GM12878 (cell line): ENCODE measurements around the gene SEC62. TPM values are rescaled to one million over a fixed set of nuclear protein-coding genes. Genes with fewer than 3 reads are reported as not detected.

ENCODE experiments used
- ATAC-seq: fragments of 200-7000 bp; cut with Tn5 transposase; 3 replicates; pipeline ENCODE4 v1.9.1; 2020; ENCODE audit warnings: mild to moderate bottlenecking, moderate library complexity
- BruUV-seq: library from RNA; stranded (reverse); fragments of 400-500 nt; replicated peaks from 2 replicates; lab custom pipeline; 2021; lab: Mats Ljungman, UMichigan
- CTCF ChIA-PET: fragments of 300-600 bp; sonication (Branson Sonifier 250); formaldehyde crosslinking; extraction: SDS; loops from one replicate; lab custom pipeline; 2021; ENCODE audit warnings: inconsistent platforms; lab: Yijun Ruan, JAX
- POLR2A ChIA-PET: fragments of 350-600 bp; formaldehyde crosslinking; extraction: SDS; loops from one replicate; lab custom pipeline; 2021; ENCODE audit warnings: inconsistent platforms; lab: Charles Lee
- RAD21 ChIA-PET: fragments of 300-600 bp; sonication (Branson Sonifier 250); formaldehyde crosslinking; loops from one replicate; lab custom pipeline; 2023; ENCODE audit warnings: antibody characterized with exemption; ENCODE audit not compliant: unreplicated experiment; lab: Charles Lee
- SMC1A ChIA-PET: fragments of 300-600 bp; sonication (Branson Sonifier 250); formaldehyde crosslinking; loops from one replicate; lab custom pipeline; 2023; ENCODE audit not compliant: unreplicated experiment, uncharacterized antibody; lab: Charles Lee
- DNase-seq: peaks from one replicate; pipeline ENCODE4 v3.0.0-alpha.2; 2011; ENCODE audit warnings: low read depth, low spot score
- FAIRE-seq: peaks from 3 replicates; lab custom pipeline; 2011; peaks lifted over from hg19 to GRCh38; lab: Jason Lieb, UNC
- H2AFZ ChIP-seq: 2 replicates; pipeline ENCODE4 v1.6.0; 2011; ENCODE audit warnings: low read depth, low read length, control low read depth; ENCODE audit not compliant: control insufficient read depth
- H3K27ac ChIP-seq: 2 replicates; pipeline ENCODE4 v1.5.1; 2011; ENCODE audit warnings: control low read depth; ENCODE audit not compliant: control insufficient read depth, insufficient read depth
- H3K27me3 ChIP-seq, 2 experiments: replicated peaks in 1 of 2; 2 replicates each; pipeline versions ENCODE4 v1.6.0 to v1.6.1; 2011; ENCODE audit warnings: low read length in 1 of 2; ENCODE audit not compliant: control insufficient read depth in 2 of 2, insufficient read depth in 2 of 2
- H3K36me3 ChIP-seq, 2 experiments: 2 replicates each; pipeline ENCODE4 v1.5.1; 2011; ENCODE audit warnings: low read length in 1 of 2; ENCODE audit not compliant: control insufficient read depth in 2 of 2, insufficient read depth in 2 of 2
- H3K4me1 ChIP-seq: 2 replicates; pipeline ENCODE4 v1.6.1; 2011; ENCODE audit warnings: mild to moderate bottlenecking, low read length, moderate library complexity, mixed read lengths; ENCODE audit not compliant: control insufficient read depth, insufficient read depth
- H3K4me2 ChIP-seq: 2 replicates; pipeline ENCODE4 v1.6.0; 2011; ENCODE audit warnings: control low read depth; ENCODE audit not compliant: control insufficient read depth, insufficient read depth
- H3K4me3 ChIP-seq: fragments of 200-600 bp; sonication (generic); 2 replicates; pipeline ENCODE4 v1.5.1; 2016
- H3K79me2 ChIP-seq: 2 replicates; pipeline ENCODE4 v1.6.0; 2011; ENCODE audit warnings: low read length; ENCODE audit not compliant: control insufficient read depth, insufficient read depth
- H3K9ac ChIP-seq: 2 replicates; pipeline ENCODE4 v1.8.0; 2011; ENCODE audit warnings: low read length, control low read depth, mixed read lengths; ENCODE audit not compliant: control insufficient read depth, insufficient read depth
- H3K9me3 ChIP-seq: replicated peaks from 3 replicates; pipeline ENCODE4 v1.5.1; 2011; ENCODE audit warnings: mild to moderate bottlenecking, low read length; ENCODE audit not compliant: control insufficient read depth, insufficient read depth
- H4K20me1 ChIP-seq: 2 replicates; pipeline ENCODE4 v1.6.0; 2011; ENCODE audit not compliant: control insufficient read depth, insufficient read depth
- ATF2 ChIP-seq: IDR thresholded peaks from 2 replicates; pipeline ENCODE4 v1.6.1; 2012; ENCODE audit warnings: low read length, inconsistent platforms
- CEBPZ ChIP-seq: fragments of 150-350 bp; IDR thresholded peaks from 2 replicates; pipeline ENCODE4 v1.6.1; 2016; ENCODE audit warnings: low read depth, low read length
- IRF3 ChIP-seq: fragments of 450-650 bp; IDR thresholded peaks from 2 replicates; pipeline ENCODE4 v1.6.1; 2014; ENCODE audit warnings: mild to moderate bottlenecking
- NFIC ChIP-seq: IDR thresholded peaks from 2 replicates; pipeline ENCODE4 v1.6.1; 2012; ENCODE audit warnings: low read depth, mild to moderate bottlenecking, inconsistent platforms, low read length, moderate library complexity
- POU2F2 ChIP-seq: IDR thresholded peaks from 3 replicates; pipeline ENCODE4 v1.6.1; 2011; ENCODE audit warnings: low read depth, mild to moderate bottlenecking, low read length, borderline replicate concordance
- WGBS: methylation state at CpG from one replicate; pipeline ENCODE4 v1.1.6; 2016; ENCODE audit warnings: low lambda C conversion rate; ENCODE audit not compliant: insufficient replicate concordance, insufficient coverage; ENCODE audit errors: missing lambda C conversion rate; 5-methylcytosine and 5-hydroxymethylcytosine counted together
- in situ Hi-C: fragments of 300-500 bp; cut with MboI; formaldehyde crosslinking; loops from 9 replicates; pipeline ENCODE4 v1.14.3; 2018; ENCODE audit warnings: mixed read lengths
- intact Hi-C: fragments of 100-400 bp; cut with micrococcal nuclease; formaldehyde crosslinking; loops from one replicate; pipeline ENCODE4 v1.14.2; 2022; ENCODE audit not compliant: unreplicated experiment
- polyA plus RNA-seq, 11 experiments: library from polyadenylated mRNA; depleted of rRNA in 4 of 11; unstranded in 6 of 11; stranded (reverse) in 5 of 11; fragments of >200 nt; fragmentation: Nextera tagmentation in 4 of 11; fragmentation: Illumina TruSeq in 1 of 11; extraction: Ambion mirVana in 4 of 11; extraction: Trizol in 1 of 11; gene quantifications; 1 replicate in 1 of 11; 2 replicates in 10 of 11; pipeline versions ENCODE4 v1.2.1 to v1.2.3, GENCODE V29; 2011 to 2016; ENCODE audit warnings: inconsistent platforms in 2 of 11, missing spikeins in 2 of 11, low read depth in 1 of 11
- total RNA-seq, 4 experiments: library from RNA; depleted of rRNA in 3 of 4; stranded (reverse); fragments of >200 nt in 3 of 4; fragmentation: Illumina TruSeq in 1 of 4; extraction: Trizol in 1 of 4; gene quantifications; 2 replicates each; pipeline versions ENCODE4 v1.2.1 to v1.2.3, GENCODE V29; 2013 to 2021

SEC62 gene
- total and polyA plus RNA-seq, 10 of the 15 experiments (the other 5 are each of a cell fraction or from before 2014, with no cell fraction given), result 25.6 to 270 (median 94.8) TPM

- FAIRE-seq, result no peak
- Histone ChIP-seq H3K9ac (no peak overlapping the region), H2AFZ (no peak overlapping the region), H3K4me1 (peaks cover 47% of the 10 kb centered on the region), H3K79me2 (no peaks in the 10 kb centered on the region), H3K27ac (no peak overlapping the region), H3K9me3 (peaks cover 2% of the 10 kb centered on the region), H3K27me3 (no peaks in the 10 kb centered on the region), H3K4me2 (no peak overlapping the region), H3K36me3 (no peaks in the 10 kb centered on the region), H4K20me1 (no peaks in the 10 kb centered on the region), H3K4me3 (no peak overlapping the region)
- in situ Hi-C loops (no loop called here), intact Hi-C loops (no loop called here)
- DNase-seq, result no peak
- WGBS, result 100% methylated on average over 1 of the region's 1 CpG
- ChIA-PET SMC1A (no interaction called here), CTCF (no interaction called here), RAD21 (no interaction called here), POLR2A (no interaction called here)
- no peak for ATAC-seq
- no peak for TF ChIP-seq POU2F2
- no peak for TF ChIP-seq CEBPZ
- no peak for TF ChIP-seq IRF3
- TF ChIP-seq ATF2, result no peak
- no peak for TF ChIP-seq NFIC
- BruUV-seq, result no TSS peak
These were observed 14.6 kb upstream of the SEC62 start for GRCh38 chr3:169952045-169952444.
